GM19463 (cell line): ENCODE results near the gene DENND1A.

Experiments
- ATAC-seq: cut with Tn5 transposase; IDR thresholded peaks from one replicate; pipeline ENCODE4 v1.9.1; 2021; ENCODE audit warnings: mild to moderate bottlenecking, moderate library complexity; ENCODE audit not compliant: unreplicated experiment

Gene DENND1A

DNA sequence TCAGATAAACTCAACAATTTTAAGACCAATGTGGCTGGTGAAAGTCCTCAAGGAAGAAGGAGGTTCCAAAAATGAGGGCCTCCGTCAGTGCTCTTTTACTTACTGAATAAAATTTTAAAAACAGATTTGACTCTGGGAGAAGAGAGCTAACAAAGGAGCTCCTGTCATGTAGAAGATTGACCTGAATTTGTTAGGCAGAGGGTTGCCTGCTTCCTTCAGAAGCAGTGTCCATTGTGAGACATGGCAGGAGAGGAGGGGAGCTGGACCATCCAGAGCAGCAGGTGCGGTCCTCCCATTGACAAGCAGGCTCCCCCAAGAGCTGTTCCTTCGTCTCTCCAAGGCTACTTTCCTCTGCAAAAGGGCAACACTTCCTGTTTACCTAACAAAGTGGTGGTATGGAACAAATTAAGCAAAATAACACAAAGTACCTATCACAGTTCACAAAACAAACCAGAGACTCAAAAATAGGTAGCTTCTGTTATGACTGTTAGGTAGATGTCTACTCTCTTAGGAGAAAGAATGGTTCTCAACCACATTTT, 238.1 kb downstream of the DENND1A start:
- no peak for ATAC-seq

DNA sequence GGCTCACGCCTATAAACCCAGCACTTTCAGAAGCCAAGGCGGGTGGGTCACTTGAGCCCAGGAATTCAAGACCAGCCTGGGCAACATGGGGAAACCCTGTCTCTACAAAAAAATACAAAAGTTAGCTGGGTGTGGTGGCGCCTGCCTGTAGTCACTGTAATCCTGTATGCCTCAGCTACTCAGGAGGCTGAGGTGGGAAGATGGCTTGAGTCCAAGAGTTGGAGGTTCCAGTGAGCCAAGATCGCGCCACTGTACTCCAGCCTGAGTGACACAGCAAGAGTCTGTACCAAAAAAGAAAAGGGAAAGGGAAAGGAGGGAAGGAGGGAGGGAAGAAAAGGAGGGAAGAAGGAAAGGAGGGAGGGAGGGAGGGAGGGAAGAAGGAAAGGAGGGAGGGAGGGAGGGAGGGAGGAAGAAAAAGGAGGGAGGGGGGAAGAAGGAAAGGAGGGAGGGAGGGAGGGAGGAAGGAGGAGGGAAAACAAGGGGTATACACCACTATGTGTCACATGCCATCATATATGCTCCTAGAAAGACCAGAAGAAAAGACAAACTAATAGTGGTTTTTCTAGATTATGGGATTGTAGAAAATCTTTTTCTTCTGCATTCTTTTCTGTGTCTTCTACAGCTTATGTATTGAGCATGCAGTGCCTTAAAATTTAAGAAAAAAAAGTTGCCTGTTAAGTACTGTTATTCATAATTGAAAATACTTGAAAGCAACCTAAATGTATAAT, 240.1 kb downstream of the DENND1A start:
- no peak for ATAC-seq

DNA sequence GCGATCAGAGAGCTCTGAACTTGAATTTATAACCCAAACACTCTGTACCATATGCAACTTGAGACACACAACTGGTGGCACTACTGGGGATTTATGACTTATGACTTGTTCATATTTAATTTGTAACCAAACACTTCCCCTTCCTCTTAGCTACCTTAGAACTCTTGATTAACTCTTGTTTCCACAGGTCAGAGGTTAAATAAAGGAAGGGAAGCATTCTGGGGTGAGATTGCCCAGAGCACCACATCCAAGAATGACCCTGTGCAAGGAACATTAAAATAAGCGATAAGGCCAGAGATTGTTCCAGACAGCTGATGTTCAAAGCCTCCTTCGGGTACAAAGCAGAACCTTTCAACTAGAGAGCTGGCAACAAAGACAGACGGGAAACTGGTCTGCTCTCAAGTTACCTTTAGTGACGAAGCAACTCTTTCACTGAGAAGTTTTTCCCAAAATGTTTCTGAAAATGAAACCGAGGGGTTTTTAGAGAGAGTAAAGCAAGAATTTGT, 242.6 kb downstream of the DENND1A start:
- no peak for ATAC-seq

DNA sequence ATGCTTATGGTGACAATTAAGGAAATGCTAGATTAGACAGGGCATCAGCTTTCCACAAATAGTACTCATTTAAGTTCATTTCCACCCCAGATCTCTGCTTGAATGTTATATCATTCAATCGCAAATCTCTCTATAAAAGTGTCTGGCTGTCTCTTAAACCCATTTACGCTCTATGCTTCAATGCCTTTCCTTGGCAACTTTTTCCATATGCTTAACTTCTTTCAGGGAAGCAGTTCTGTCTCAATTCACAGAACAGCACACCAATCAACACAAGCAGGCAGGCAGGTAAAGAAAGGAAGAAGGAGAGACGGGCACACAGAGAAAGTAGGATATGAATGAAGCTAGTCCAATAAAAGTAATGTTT, 243.1 kb downstream of the DENND1A start:
- ATAC-seq = no peak

DNA sequence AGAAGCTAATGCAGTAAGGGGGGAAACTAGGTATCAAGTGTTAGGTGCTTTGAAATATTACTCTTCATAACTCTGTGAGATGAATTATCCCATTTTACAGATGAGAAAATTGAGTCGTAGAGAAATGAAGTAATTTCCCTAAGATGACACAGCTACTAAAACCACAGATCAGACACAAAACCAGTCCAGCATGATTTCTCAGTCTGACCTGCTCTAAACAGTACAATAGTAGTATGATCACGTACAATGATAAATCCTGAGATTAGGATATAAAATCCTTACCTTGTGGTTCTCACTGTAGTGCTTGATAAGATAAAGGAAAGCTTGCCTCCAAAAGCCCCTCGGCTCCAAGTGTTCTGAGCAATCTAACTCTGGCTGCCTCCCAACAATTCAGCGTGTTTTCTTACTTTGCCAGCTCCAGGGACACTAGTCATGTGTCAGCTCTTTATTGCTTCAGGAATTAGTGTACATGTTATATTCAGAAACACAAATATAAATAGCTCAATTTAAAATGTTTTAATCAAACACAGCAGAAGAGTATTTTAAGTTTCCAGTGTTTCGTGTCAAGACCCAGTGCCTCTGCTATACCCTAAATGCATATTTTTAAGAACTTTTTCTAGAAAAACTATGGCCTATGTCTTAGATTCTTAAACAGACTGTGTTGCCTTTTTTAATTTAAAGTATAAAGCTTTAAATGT, 243.6 kb downstream of the DENND1A start:
- ATAC-seq = no peak

DNA sequence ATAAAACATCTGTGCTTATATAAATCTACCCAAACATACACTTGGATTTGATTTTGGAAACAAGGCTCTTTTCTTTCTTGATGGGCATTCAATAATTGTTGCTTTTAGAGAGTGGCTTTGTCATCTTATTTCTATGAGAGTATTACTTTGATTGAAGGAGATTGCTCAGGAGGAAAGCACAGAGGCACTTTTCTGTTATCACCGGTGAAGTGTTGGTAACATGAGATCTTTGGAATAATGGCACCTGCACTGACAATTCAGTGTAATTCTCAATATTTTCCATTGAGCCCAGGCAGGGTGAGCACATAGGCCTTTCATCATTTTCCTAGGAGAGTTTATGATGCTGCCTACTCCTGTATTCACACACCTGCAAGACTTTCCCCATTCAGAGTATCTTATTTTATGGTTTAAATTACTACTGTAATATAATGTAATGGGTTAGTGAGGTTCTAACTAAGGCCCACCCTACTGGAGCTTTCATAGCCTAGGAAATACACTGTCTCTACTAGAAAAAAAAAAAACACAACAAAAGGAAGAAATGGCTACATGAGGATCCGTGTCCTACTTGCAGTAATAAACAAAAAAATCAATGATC, 244.3 kb downstream of the DENND1A start:
- no peak for ATAC-seq

DNA sequence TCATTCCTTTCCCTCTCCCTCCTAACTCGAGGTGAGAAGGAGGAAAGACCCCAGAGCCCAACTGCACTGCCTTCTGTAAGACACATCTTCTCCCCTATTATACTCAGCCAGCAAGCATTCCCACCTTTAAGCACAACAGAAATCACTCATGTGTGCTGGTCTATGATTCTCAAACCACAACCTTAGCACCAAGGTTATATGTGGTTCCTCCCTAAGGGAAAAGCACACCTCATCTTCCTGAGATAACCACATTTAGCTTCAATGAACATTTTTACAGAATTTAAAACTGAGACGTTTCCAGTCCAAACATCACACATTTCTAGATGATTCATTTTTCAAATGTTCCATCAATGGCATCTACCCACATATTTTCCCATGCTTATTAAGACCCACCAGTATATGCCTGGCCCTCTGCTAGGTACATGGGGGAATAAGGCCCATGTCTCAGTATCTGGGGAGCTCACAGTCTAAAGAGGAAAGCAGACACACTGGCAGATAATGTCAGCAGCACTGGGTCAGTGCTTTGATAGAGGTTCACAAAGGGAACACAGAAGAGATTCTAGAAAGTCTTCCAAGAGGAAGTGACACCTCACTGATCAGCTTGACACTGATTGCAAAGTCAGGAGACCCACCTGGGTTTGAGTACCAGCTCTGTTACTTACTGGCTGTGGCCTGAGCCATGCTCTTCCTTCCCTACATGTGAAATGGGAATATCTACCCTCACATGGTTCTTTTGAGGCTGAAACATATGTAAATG, 245.4 kb downstream of the DENND1A start:
- no peak for ATAC-seq

DNA sequence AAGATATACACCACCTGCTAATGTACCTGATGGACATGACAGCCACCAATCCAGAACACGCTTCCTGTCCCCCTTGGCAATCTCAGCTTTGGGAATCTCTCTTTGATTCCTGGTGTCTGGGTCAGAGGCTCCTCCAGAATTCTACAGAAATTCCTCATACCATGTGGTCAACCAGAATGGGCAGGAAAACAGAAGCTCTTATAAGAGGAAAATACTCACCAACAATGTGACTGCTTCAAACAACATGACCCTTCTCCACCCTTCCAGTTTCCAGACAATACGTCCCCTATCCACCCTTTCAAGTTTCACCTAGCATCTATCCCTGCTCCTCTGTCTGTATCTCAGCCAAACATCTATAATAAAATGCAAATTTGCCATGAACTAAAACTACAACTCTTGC, 247.2 kb downstream of the DENND1A start:
- ATAC-seq = no peak

DNA sequence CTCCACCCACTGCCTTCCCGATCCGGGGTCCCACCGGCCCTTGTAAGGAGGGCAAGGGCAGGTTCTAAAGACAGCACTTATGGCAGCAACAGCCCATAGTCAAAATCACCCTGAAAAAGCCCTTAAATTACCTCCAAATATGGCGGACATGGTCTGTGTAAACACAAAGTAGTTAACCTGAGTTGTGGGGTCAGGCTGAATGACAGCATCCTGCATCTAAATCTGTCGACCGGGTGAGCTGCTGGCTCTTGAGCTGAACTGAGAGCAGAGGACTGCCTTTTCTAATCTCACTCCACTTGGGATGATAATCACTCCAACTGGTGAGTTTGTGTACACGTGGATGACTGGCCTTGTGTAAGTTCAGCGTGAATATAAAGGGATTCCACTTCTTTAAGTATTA, 249.6 kb downstream of the DENND1A start:
- no peak for ATAC-seq

DNA sequence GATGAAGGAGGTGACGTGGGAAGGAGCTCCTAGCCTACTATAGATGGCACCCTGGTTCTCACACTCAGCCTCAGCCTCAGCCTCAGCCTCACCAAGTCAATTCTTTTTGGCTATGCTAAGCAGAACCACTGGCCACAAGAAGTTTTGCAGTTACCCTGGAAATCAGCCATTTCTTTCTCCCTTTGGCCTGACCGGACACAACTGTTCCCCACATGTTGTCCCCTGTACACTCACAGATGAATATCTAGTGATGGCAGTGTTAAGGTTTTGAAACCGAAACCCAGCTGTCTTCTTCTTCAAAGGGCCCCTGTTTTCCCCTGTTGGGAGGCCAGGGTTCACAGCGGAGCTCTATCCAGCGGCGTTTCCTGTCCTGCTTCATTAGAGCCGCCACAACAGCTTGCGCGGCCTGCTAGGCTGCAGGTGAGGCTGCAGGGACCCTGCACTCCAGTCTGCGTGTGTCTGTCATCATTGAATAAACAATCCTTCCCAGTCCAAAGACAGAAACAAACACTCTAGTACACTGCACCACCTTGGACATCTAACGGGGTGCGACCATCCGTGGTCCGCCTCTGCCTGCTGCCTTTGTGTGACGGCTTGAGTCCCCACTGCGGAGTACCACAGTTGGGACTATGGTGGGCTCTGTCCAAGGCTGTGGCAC, 250.5 kb downstream of the DENND1A start:
- ATAC-seq = peak; percentile 95

DNA sequence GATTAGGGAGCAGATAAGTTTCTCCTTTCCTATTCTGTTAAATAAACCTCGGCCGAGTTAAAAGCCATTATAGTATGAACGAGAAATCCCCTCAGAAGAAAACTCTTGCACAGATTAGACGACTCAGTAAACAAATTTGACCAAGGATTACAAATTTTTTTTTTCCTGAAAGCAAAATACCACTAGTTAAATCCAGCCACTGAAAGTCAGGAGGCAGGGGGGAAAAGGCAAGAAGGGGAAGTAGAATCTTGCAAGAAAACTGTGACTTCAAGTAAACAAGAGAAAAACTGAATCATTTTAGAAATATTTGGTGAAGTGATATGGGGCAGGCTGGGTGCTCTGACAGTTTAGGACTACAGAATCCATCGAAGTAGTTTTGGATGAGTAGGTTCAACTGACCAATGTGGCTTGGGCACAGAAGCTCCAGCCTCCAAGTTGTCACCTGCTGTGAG, 251.0 kb downstream of the DENND1A start:
- no peak for ATAC-seq

DNA sequence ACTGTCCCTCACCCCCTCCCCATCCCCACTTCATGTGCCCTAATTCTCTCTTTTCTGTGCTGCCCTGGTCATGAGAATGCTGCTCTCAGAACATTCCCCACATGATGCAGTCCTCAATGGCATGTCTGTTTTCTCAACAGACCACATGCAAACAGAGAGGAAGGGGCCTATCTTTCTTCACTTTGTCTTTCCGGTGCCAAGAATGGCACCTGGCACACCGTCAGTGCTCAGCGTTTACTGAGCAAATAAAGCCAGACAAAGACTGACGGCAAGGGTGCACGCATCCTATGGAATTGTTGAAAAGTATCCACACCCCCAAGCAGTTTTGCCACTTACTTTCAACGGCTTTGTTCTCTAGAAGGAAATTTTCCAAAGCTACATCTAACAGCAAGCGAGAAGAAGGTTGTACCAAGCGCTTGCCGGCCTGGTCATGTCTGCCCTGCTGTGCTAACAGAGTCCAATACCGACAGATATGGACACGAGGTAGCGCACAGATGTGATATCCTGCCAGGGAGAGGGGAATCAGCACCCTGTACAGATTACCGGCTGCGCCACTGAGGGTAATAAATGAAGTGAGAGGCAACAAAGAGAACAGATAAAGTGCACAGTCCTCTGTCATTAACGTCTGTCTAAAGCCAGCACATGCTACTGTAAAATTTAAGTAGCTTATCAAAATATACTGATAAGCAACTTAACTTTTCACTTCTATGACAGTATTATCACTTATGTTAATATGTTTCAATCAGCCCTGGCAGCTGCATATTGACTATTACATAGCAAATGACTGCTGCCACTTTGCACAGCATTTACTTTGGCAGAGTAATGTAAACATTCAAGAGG, 251.7 kb downstream of the DENND1A start:
- no peak for ATAC-seq

DNA sequence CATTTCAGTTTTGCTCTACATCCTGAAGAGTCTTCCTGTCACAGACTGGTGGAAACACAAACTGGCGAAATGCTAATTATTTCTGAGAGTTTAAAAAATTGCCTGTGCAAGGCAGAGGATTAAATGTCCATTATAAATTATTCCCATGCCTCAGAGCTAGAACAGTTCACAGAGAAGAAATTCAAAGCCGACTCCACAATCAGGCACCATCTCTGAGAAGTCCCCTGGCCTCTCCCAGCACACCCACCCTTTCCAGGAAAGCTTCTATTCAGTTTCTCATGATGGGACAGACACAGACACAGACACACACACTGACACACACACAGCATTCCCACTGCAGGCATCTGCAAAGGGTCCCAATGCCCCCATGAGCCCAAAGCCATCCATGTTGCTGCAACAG, 253.1 kb downstream of the DENND1A start:
- ATAC-seq = no peak

DNA sequence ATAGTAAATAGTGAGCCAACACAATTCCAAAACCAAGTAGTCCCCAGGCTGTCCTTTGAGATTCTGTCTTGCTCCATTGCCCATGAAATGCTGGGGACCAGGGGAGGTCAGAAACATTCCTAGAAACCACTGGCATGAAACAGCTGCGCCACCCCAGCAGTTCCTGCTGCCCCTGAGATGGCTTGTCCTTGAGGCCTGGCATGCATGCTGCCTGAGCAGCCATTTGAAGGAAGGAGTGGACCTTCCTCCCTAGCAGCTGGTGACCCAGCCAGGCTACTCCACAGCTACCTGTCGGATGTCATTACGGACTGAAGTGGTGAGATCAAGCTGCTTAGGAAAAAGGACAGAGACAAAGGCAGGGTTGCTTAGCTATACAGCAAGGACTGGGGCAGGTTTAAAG, 260.6 kb downstream of the DENND1A start:
- ATAC-seq = no peak

DNA sequence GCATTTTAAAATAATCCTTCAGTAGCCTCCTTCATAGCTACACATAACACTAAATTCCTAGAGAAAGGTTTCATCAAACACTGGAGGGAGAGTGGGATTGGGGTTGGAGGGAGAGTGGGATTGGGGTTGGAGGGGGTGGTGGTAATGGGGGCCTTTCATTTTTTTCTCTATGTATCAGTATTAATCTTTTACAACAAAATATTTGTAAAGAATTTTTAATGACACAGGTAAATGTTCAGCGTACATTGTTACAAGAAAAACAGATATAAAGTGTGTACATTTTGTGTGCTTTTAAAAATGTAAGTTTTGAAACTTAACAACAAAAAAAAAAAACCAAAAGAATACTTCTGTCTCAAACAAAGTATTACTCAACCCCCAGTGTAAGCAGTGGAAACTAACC, 266.4 kb downstream of the DENND1A start:
- no peak for ATAC-seq

DNA sequence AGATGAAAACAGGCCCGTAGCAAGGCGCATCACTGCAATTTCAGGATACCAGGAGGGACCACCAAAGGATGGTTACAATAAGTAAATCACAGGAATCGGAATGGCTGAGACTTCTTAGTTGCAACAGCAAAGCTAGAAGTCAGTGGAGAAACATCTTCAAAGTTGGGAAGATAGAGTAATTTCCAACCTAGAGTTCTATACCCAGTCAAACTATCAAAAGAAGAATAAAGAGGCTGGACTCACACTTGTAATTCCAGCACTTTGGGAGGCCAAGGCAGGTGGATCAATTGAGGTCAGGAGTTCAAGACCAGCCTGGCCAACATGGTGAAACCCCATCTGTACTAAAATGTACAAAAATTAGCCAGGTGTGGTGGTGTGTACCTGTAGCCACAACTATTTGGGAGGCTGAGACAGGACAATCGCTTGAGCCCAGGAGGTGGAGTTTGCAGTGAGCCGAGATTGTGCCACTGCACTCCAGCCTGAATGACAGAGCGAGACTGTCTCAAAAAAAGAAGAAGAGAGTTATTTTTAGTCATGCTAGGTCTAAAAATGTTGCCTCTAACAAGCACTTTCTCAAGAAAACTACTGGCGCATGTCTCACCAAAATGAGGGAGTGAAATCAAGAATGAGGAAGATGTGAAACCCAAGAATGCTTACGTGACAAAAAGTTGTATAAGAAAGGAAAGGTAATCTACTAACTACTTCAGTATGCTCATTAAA, 267.7 kb downstream of the DENND1A start:
- ATAC-seq = peak; percentile 60

DNA sequence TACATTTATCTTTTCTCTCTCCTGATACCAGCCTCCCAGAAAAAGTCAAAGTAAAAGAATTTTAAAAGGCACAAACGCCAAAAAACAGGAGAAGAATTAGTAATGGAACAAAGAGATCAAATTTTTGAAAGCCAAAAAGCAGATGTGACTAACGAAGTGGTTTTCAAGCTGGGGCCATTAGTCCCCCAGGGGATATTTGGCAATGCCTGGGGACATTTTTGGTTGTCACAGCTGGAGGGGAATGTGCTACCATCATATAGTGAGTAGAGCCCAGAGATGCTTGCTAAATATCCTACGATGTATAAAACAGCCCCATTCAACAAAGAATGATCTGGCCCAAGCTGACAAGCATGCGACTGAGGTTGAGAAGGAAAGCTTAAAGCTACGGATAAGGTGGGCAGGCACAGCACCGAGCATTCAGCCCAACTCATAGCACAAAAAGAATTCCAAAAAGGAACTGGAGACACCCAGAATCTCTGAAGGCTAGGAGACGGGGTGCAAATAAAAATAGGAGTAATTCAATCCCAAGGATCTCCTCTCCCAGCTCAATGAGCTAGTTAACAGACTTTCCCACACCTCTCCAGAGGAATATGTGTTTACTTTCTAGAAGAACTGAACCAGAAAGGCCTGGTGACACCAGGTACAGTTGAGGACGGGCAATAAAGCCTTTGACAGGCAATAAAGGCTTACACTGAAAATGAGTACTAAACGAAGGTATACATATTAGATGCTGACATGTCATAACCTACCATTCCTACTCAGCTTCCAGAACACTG, 269.0 kb downstream of the DENND1A start:
- ATAC-seq = no peak

DNA sequence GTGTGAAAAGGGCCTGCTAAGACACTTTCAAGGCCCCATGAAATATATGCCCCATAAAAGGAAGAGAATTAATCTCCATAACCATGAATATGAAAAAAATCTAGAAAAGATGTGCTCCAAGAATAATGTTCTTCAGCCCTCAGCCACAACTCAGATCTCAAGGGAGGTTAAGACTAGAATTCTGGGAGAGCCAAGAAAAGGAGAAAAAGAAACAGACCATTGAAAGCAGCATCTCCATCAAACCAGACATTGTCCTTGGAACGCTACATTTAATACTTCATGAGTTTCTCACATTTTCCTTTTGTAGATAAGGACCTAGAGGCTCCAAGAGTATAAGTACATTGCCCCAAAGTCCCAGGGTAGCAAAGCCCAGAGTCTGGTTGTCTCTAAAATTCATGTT, 270.6 kb downstream of the DENND1A start:
- ATAC-seq = no peak
